Bronchial epithelial cell (primary cell): ENCODE results near the gene PRKCH. TPM values are rescaled to one million over a fixed set of nuclear protein-coding genes. Genes with fewer than 3 reads are reported as not detected.

ENCODE experiments used
- DNase-seq: peaks from one replicate; pipeline ENCODE4 v3.0.0-alpha.2; 2010; ENCODE audit warnings: low read depth
- FAIRE-seq: peaks from 2 replicates; lab custom pipeline; 2011; peaks lifted over from hg19 to GRCh38; lab: Jason Lieb, UNC
- H3K27me3 ChIP-seq: 2 replicates; pipeline ENCODE4 v1.5.1; 2011; ENCODE audit warnings: low read length; ENCODE audit not compliant: control insufficient read depth, insufficient read depth
- H3K36me3 ChIP-seq: 2 replicates; pipeline ENCODE4 v1.5.1; 2011; ENCODE audit warnings: low read length; ENCODE audit not compliant: control insufficient read depth, insufficient read depth
- H3K4me3 ChIP-seq: 2 replicates; pipeline ENCODE4 v1.5.1; 2011; ENCODE audit warnings: mild to moderate bottlenecking, low read depth, low read length, control low read depth
- total RNA-seq: library from RNA; depleted of rRNA; stranded (reverse); fragments of >200 nt; gene quantifications from 2 replicates; pipeline ENCODE4 v1.2.1, GENCODE V29; 2014
- TF ChIP-seq, protein P1 (sequence below): IDR thresholded peaks from 2 replicates; pipeline ENCODE4 v1.5.1; 2011; ENCODE audit warnings: mild to moderate bottlenecking, moderate library complexity, low read length, control low read depth, inconsistent platforms; ENCODE audit not compliant: insufficient read depth, severe bottlenecking

The PRKCH gene
- total RNA-seq, 1 donor from 2014 or later, result 24.5 TPM

DNA sequence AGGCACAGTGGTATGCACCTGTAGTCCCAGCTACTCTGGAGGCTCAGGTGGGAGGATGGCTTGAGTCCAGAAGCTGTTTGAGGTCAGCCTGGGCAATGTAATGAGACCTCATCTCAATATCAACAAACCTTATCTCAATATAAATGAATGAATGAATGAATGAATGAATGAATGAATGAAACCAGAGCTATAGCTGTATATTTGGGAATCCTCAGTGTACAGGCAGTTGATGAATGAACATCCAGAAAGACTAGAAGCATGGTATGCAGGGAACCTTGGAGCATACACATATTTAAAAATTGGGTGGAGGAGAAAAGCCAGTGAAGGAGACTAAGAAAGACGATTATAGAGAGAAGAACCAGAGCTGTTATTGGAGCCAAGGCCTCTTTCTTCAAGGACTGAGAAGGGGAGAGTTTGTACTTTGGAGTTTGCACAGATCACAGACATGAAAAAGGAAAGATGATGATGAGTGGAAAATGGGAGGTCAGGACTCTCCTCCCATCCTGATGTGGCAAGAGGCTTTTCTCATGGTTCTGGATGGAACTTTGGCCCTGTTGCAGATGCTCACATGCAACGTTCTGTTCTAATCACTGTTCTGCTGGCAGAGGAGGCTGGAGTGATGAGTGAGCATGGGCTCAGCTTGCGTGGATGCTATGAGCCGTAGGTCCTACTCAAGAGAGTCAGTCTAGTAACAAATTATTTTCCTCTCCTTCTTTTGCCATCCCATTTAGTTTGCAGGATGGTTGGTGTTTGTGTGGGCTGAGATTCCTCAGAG is 114.4 kb downstream of the PRKCH start:
- TF ChIP-seq, protein P1, sequence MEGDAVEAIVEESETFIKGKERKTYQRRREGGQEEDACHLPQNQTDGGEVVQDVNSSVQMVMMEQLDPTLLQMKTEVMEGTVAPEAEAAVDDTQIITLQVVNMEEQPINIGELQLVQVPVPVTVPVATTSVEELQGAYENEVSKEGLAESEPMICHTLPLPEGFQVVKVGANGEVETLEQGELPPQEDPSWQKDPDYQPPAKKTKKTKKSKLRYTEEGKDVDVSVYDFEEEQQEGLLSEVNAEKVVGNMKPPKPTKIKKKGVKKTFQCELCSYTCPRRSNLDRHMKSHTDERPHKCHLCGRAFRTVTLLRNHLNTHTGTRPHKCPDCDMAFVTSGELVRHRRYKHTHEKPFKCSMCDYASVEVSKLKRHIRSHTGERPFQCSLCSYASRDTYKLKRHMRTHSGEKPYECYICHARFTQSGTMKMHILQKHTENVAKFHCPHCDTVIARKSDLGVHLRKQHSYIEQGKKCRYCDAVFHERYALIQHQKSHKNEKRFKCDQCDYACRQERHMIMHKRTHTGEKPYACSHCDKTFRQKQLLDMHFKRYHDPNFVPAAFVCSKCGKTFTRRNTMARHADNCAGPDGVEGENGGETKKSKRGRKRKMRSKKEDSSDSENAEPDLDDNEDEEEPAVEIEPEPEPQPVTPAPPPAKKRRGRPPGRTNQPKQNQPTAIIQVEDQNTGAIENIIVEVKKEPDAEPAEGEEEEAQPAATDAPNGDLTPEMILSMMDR, result no peak
- DNase-seq (no peak), FAIRE-seq (peak; percentile 83)

DNA sequence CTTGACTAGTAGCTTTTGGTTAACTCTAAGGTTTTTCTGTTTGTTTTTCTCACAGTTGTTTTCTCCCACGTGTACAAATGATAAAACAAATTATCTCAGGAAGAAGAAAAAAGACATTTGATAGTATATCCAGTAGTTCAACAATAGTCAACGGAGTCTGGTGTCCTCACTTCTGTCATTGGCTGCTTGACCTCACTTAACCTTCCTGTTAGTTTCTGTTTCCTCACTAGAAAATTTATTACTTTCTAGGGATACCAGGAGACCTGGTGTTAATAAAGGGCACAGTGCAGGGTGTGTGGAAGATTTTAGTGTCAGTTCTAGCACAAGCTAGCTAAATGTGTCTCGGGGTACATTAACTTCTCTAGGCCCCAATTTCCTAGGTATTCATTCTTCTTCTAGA is 116.0 kb downstream of the PRKCH start:
- Histone ChIP-seq H3K27me3 (no peaks in the 10 kb centered on the region), H3K4me3 (no peak overlapping the region), H3K36me3 (no peaks in the 10 kb centered on the region)
- TF ChIP-seq, protein P1, result no peak
- FAIRE-seq, result no peak
- no peak for DNase-seq

More for the DNA sequence above, 114.4 kb downstream of the PRKCH start:
- Histone ChIP-seq H3K27me3 (no peaks in the 10 kb centered on the region), H3K36me3 (no peaks in the 10 kb centered on the region), H3K4me3 (no peak overlapping the region)

DNA sequence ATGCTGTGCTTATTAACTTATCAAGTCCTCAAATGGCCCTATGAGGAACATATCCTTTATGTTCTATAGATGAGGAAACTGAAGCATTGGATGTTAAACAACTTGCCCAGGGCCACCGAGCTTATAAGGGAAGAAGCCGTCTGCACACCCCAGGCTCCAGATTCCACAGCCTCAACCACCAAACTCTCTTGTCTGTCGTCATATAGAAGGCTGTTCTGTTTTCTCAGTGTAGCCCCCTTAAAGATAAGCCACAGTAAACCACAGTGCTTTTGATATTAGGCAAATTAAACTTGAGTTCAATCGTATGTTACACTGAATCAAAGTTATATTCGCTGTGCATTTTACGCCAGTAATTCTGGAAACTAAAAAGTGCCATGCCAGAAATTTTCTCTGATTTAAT is 116.7 kb downstream of the PRKCH start:
- TF ChIP-seq, protein P1, result no peak
- no peaks in the 10 kb centered on the region for H3K27me3 ChIP-seq
- FAIRE-seq (no peak), DNase-seq (no peak)
- no peaks in the 10 kb centered on the region for H3K36me3 ChIP-seq
- H3K4me3 ChIP-seq, result no peak overlapping the region

GRCh38 chr14:61438497-61438859 is 117.1 kb downstream of the PRKCH start:
- Histone ChIP-seq H3K36me3 (no peaks in the 10 kb centered on the region), H3K27me3 (no peaks in the 10 kb centered on the region), H3K4me3 (no peak overlapping the region)
- TF ChIP-seq, protein P1, result no peak
- peak; percentile 35 for DNase-seq
- FAIRE-seq, result no peak

DNA sequence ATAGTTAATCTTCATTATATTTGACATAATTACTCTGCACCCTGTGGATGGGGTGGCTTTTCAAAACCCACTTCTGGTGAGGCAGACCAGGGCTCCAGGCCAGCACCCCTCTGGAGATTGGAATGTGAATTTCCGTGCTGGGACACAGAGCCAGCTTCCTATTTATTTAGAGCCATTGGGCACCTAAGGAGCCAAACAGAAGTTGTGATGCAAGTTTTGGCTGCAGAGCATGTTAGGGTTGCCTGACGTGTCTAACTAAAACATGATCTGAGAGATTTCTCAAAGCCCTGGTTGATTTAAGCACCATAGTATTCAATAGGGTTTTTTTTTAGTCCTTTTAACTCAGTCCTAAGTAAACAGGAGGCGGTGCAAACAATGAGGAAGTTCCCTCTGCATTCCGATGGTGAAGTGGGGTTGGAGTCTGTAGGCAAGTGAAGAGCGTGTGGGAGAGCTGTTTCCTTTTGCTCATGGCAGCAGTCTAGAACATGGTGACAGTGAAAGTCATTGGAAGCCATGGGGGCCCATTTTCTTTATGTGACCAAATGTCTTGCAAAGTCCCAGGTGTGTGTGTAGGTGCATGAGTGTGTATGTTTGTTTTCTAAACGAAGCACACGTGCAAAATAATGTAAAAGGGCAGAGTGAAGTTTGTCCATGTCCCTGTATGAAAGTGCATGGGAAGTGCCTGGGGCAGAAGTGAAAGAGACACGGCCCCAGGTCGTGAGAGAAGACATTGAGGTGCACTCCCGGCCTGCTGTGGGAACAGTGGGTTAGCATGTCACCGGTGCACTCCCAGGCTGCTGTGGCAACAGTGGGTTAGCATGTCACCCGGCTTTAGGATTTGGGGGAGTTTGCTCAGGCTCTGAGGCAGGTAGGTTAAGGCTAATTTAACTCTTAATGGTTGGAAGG is 117.7 kb downstream of the PRKCH start:
- TF ChIP-seq, protein P1, result no peak
- DNase-seq (peak; percentile 93), FAIRE-seq (peak; percentile 81)
- Histone ChIP-seq H3K27me3 (no peaks in the 10 kb centered on the region), H3K36me3 (no peaks in the 10 kb centered on the region), H3K4me3 (no peak overlapping the region)
